Activated CD4-positive, alpha-beta memory T cell treated with anti-CD3 and anti-CD28 coated beads for 36 hours (primary cell): ENCODE results near the gene LPCAT1. TPM values are rescaled to one million over a fixed set of nuclear protein-coding genes. Genes with fewer than 3 reads are reported as not detected.

Experiments used
- CTCF ChIA-PET: fragments of 350-600 bp; sonication (Branson Sonifier 250); formaldehyde crosslinking; loops from one replicate; lab custom pipeline; 2021; ENCODE audit warnings: antibody characterized with exemption, inconsistent platforms; lab: Charles Lee
- POLR2A ChIA-PET: fragments of 350-600 bp; sonication (Branson Sonifier 250); formaldehyde crosslinking; loops from one replicate; lab custom pipeline; 2021; ENCODE audit warnings: antibody characterized with exemption; lab: Charles Lee
- DNase-seq: peaks from one replicate; pipeline ENCODE4 v3.0.0-alpha.2; 2020
- H3K27ac Mint-ChIP-seq: one replicate; pipeline ENCODE4 v1.8.0; 2021; ENCODE audit warnings: mixed read lengths
- H3K27me3 Mint-ChIP-seq: one replicate; pipeline ENCODE4 v1.8.0; 2021; ENCODE audit warnings: mixed read lengths
- H3K36me3 Mint-ChIP-seq: one replicate; pipeline ENCODE4 v1.8.0; 2021; ENCODE audit warnings: mixed read lengths
- H3K4me1 Mint-ChIP-seq: one replicate; pipeline ENCODE4 v1.8.0; 2021; ENCODE audit warnings: low read depth, mixed read lengths
- H3K4me3 Mint-ChIP-seq: one replicate; pipeline ENCODE4 v1.8.0; 2021; ENCODE audit warnings: mild to moderate bottlenecking, mixed read lengths
- H3K9me3 Mint-ChIP-seq: one replicate; pipeline ENCODE4 v1.8.0; 2021; ENCODE audit warnings: mixed read lengths
- intact Hi-C: fragments of 100-400 bp; cut with micrococcal nuclease; formaldehyde crosslinking; loops from one replicate; pipeline ENCODE4 v1.15.1; 2023
- total RNA-seq, 2 experiments: library from RNA; stranded (reverse); gene quantifications; one replicate each; pipeline ENCODE4 v1.2.3, GENCODE V29; 2021

LPCAT1 gene
- total RNA-seq, 2 experiments from 2014 or later, result 48.4 to 51.4 TPM

DNA sequence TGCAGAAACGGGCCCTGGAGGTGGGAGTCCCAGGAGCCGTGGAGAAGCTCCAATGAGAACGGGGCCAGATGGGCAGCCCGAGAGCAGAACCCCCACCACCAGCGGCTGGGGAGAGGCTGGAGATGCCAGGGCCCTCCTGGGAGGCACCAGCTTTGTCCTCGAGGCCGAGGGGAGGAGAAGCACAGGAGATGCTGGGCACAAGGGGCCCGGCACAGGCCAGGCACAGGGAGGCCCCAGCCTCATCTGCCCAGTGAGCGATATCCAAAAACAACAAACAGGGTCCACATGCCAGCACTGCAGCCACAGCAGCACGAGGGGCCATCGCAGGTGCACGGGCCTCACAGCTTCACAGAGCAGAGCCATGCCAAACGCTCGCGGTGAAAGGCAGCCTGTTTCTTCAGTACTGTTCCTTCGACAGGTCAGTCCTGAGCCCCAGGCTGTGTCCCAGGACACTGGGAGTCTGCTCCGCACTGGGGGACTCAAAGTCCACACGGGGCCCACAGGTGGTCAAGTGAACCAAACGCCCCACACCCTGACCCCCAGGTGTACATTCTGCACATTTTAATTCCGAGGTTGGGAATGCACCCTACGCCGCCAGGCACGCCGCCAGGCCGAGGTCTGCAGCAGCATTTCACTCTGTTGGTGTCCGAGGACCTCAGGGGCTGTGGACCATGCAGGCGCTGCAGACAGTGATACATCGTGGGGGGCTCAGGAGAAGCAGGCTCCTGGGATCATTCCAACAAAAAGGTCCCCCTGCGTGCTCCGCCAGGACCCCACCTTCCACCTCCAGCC lies 9.5 kb downstream of the LPCAT1 start:
- Mint-ChIP-seq H3K36me3 (peaks cover 13% of the 10 kb centered on the region), H3K4me1 (peaks cover 23% of the 10 kb centered on the region), H3K4me3 (no peak overlapping the region), H3K9me3 (no peaks in the 10 kb centered on the region), H3K27ac (no peak overlapping the region), H3K27me3 (no peaks in the 10 kb centered on the region)
- intact Hi-C loops, result no loop called here
- ChIA-PET CTCF (no interaction called here), POLR2A (interaction anchor here (0.5 kb wide), 1 partner anchor 17 kb away, joined by 3 read pairs; no protein-coding TSS in a partner anchor)
- DNase-seq, result peak; percentile 7

DNA sequence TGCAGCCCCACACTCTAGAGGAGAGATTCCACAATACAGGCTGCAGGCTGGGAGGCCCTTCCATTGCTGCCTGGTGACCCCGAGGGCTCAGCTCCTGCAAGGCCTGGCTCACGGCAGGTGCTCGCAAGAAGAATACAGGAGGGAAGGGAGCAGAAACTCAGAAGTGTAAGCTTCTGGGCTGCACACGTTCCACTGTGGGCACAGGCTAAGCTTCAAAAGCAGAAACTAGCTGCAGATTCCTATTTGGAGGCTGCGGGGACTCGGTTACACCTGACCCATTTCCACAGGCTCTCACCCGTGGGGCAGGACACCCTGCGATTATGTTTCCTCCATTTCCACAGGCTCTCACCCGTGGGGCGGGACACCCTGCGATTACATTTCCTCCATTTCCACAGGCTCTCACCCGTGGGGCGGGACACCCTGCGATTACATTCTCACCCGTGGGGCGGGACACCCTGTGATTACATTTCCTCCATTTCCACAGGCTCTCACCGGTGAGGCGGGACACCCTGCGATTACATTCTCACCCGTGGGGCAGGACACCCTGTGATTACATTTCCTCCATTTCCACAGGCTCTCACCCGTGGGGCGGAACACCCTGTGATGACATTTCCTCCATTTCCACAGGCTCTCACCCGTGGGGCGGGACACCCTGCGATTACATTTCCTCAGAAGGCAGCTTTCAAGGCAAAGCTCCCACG lies 10.3 kb downstream of the LPCAT1 start:
- no peak overlapping the region for H3K27ac Mint-ChIP-seq
- no peak for DNase-seq
- ChIA-PET POLR2A (interaction anchor here (0.5 kb wide), 1 partner anchor 18 kb away, joined by 3 read pairs; no protein-coding TSS in a partner anchor), CTCF (interaction anchor here (1.1 kb wide), 1 partner anchor 132 kb away, joined by 3 read pairs; no protein-coding TSS in a partner anchor)
- intact Hi-C loops, result no loop called here
- H3K9me3 Mint-ChIP-seq, result no peaks in the 10 kb centered on the region
- no peaks in the 10 kb centered on the region for H3K27me3 Mint-ChIP-seq
- no peak overlapping the region for H3K4me3 Mint-ChIP-seq
- peaks cover 16% of the 10 kb centered on the region for H3K4me1 Mint-ChIP-seq
- H3K36me3 Mint-ChIP-seq, result peaks cover 13% of the 10 kb centered on the region

DNA sequence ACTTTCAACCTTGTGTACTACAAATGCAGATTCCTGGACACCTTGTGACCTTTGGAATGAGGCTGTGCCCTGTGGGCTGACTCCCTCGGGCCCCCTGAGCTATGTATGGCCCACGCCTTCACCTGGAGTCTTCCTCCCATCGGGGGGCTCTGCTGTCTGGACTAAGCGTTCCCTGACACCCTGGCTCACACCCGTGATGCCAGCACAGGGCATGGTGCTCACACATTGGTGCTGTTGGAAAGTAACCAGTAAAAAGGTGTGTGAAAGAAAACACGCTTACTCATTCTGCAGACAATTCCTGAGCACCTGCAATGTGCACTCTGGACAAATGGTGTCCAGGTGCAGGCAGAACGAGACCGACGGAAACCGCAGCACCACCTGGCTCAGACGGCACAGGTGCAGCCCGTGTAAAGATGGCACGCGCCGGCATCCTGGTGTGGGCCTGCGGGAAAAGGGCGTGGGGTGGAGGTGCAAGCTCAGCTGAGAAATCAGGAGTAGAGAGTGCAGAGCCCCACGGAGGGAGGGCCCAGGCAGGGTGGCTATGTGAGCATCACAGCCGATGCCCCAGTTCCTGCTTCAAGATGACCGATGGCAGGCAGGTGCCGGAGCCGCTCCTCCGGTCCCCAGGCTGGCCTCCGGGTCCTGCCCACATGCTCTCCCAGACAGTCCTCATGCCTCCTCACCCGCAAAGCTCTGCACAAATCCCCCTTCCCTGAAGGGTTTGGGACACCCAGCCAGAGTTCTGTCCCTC lies 11.0 kb downstream of the LPCAT1 start:
- ChIA-PET POLR2A (no interaction called here), CTCF (interaction anchor here (1.1 to 1.3 kb wide), 2 partner anchors 68 to 132 kb away, joined by 3 to 4 read pairs; no protein-coding TSS in a partner anchor)
- H3K9me3 Mint-ChIP-seq, result no peaks in the 10 kb centered on the region
- intact Hi-C loops, result no loop called here
- H3K4me1 Mint-ChIP-seq, result peaks cover 20% of the 10 kb centered on the region
- no peak overlapping the region for H3K4me3 Mint-ChIP-seq
- H3K36me3 Mint-ChIP-seq, result peaks cover 11% of the 10 kb centered on the region
- DNase-seq, result no peak
- no peaks in the 10 kb centered on the region for H3K27me3 Mint-ChIP-seq
- no peak overlapping the region for H3K27ac Mint-ChIP-seq

DNA sequence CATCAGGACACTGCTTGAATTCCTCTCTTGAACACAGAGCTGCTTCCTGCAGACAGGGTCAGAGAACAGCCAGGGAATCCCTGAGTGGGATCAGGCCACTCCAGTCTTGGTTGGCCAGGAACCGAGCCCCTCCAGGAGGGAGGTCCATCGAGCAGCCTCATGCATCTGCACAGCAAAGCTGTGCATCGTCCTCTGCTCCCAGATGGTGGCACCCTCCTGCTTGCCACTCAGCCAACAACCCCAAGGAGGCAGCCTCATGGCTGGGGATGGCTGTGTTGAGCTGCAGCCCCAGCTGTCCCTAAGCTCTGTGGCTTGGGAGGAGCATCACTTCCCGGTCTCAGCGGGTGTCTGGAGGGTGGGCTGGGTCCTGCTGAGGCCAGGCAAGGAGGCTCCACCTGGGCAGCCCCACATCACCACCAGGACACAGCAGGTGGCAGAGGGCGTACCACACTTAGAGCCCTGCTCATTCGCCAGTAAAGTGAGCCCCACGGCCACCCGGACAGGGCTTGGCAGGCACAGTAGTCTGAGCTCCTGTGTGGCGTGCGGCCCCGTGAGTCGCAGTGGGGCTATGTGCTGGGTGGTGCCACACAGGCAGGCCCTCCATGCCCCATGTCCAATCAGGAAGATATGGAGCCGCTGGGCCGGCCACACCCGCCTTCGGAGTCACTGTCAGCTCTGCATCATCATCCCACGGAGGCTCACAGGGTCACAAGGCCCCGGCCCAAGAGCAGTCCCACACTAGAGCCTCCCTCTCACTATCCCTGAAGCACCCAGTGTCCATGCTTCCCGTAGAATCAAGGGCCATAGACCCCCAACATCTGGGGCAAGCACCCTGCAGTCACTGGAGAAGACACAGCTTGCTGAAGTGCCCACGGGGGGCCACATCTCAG lies 11.9 kb downstream of the LPCAT1 start:
- Mint-ChIP-seq H3K9me3 (no peaks in the 10 kb centered on the region), H3K4me3 (no peak overlapping the region), H3K36me3 (peaks cover 8% of the 10 kb centered on the region), H3K4me1 (peaks cover 23% of the 10 kb centered on the region), H3K27me3 (no peaks in the 10 kb centered on the region), H3K27ac (no peak overlapping the region)
- intact Hi-C loops, result no loop called here
- ChIA-PET POLR2A (no interaction called here), CTCF (interaction anchor here (1.1 to 1.3 kb wide), 2 partner anchors 69 to 133 kb away, joined by 3 to 4 read pairs; no protein-coding TSS in a partner anchor)
- DNase-seq, result peak; percentile 7

DNA sequence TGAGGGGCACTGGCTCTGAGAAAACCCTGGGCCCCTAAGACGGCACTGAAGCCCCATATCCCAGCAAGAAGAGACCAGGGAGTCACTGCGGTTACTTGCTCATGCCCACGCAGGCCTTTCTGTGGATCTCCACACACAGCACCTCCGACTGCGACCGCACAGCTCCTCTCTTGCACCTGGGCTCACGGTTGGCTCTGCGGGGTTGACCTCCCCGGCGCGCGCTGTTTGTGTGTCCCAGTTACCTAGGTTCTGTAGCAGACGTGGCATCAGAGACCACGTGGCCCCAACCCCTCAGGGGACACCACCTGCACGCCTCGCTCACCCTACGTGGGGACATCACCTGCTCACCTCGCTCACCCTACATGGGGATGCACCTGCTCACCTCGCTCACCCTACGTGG lies 12.7 kb downstream of the LPCAT1 start:
- peak; percentile 6 for DNase-seq

DNA sequence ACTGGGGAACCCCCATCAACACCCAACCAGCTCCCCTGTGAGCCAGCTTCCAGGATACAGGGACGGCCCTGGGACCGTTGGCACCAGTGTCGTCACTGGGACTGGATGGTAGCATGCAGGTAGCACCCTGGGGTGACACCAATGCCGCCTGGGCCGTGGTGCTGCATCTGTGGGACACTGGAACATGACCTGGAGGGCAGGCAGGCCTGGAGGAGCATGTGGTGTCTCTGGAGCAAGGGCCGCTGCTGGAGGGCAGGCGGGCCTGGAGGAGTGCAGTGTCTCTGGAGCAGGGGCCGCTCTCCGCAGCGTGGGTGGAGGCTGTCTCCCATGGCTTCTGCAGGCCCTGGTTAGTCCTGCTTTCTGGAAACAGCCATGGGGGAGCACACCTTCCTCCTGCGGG lies 13.1 kb downstream of the LPCAT1 start:
- Mint-ChIP-seq H3K27me3 (no peaks in the 10 kb centered on the region), H3K4me1 (peaks cover 15% of the 10 kb centered on the region), H3K36me3 (peaks cover 8% of the 10 kb centered on the region), H3K4me3 (no peak overlapping the region), H3K9me3 (no peaks in the 10 kb centered on the region), H3K27ac (no peak overlapping the region)
- peak; percentile 7 for DNase-seq
- POLR2A ChIA-PET, result no interaction called here
- CTCF ChIA-PET, result no interaction called here
- intact Hi-C loops, result no loop called here

More for the DNA sequence above, 12.7 kb downstream of the LPCAT1 start:
- no peak overlapping the region for H3K27ac Mint-ChIP-seq
- H3K4me3 Mint-ChIP-seq, result no peak overlapping the region
- H3K27me3 Mint-ChIP-seq, result no peaks in the 10 kb centered on the region
- H3K9me3 Mint-ChIP-seq, result no peaks in the 10 kb centered on the region
- ChIA-PET CTCF (no interaction called here), POLR2A (no interaction called here)
- peaks cover 8% of the 10 kb centered on the region for H3K36me3 Mint-ChIP-seq
- intact Hi-C loops, result no loop called here
- H3K4me1 Mint-ChIP-seq, result peaks cover 17% of the 10 kb centered on the region

DNA sequence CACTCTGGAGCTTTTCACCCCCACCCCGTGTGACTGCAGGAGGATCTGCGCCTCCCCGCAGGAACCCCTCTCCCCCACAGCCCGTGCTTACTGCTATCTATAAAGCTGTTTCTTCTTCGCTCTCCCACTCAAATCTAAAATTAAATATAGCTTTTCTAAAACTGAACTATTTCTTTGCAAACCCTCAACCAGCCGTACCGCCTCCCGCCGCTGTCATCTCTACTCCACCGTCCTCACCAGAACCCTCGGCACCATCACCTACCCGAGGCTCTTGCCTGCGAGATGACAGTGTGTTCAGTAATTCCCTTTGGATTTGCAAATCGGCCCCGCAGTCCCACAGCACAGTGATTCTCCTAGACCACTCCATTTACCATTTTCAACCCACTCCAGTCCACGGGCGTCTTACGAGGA lies 13.6 kb downstream of the LPCAT1 start:
- no peaks in the 10 kb centered on the region for H3K27me3 Mint-ChIP-seq
- no peaks in the 10 kb centered on the region for H3K9me3 Mint-ChIP-seq
- DNase-seq, result peak; percentile 5
- H3K4me1 Mint-ChIP-seq, result peaks cover 17% of the 10 kb centered on the region
- no peak overlapping the region for H3K27ac Mint-ChIP-seq
- H3K36me3 Mint-ChIP-seq, result peaks cover 8% of the 10 kb centered on the region
- POLR2A ChIA-PET, result no interaction called here
- CTCF ChIA-PET, result no interaction called here
- intact Hi-C loops, result no loop called here
- no peak overlapping the region for H3K4me3 Mint-ChIP-seq

DNA sequence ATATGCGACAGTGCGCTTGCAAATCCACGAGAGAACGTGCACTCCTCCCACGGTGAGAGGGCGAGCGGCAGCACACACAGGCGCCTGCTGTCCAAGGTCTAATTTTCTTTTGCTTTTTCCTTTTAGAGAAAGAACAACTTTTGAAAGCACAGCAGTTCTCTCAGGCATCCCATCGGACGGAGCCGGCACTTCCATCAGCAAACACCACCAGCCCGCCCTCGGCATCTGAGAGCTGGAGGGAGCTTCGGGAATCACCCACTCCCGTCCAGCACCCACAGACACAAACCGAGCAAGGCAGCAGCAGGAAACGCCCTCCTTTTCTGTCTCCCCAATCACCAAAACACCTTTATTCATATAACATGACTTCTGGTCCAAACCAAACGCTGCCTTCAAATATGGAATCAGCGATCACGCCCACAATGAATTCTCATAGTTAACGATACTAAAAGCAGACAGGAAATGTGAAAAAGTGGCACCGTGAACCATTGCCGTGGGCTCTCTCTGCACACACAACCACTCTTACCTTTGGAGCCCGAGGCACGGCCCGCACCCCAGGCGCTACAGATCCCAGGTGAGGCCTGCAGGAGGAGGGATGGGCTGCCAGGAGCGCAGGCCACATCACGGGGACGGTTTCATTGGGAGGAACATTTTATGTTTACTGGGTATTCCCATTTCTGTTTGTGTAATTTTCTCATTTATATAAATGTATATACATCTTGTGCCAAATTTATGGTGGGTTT lies 14.2 kb downstream of the LPCAT1 start:
- H3K4me3 Mint-ChIP-seq, result no peak overlapping the region
- intact Hi-C loops, result no loop called here
- H3K9me3 Mint-ChIP-seq, result no peaks in the 10 kb centered on the region
- no peak for DNase-seq
- CTCF ChIA-PET, result no interaction called here
- H3K36me3 Mint-ChIP-seq, result peaks cover 8% of the 10 kb centered on the region
- H3K27ac Mint-ChIP-seq, result no peak overlapping the region
- POLR2A ChIA-PET, result no interaction called here
- peaks cover 17% of the 10 kb centered on the region for H3K4me1 Mint-ChIP-seq
- no peaks in the 10 kb centered on the region for H3K27me3 Mint-ChIP-seq

DNA sequence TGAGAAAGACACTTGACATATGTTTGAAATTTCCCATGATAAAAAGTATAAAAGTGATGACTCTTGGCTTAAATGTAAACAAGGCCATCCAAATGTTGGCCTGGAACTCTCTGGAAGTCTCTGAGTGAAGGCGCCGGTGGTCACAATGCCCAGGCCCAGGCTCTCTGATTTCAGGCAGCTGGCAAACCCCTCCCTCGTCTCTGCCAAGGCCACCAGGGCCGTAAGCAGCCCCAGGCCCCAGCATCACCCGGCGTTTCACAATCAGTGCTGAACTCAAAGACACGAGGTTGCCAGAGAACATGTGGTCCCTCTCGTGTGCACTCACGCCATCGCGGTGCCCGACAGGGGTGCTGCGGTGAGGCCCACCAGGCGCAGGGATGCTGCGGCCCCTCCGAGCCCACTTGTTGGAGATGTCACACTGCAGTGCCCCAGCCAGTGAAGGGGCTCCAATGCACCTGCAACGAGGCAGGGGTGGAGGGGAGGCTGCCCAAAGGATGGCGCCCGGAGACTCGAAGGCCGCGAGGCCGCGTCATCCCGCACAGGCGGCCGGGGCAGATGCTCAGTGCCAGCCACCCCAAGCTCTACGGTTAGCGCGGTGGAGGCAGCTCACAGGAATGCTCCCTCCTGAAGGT lies 15.0 kb downstream of the LPCAT1 start:
- H3K27me3 Mint-ChIP-seq, result no peaks in the 10 kb centered on the region
- POLR2A ChIA-PET, result no interaction called here
- H3K4me3 Mint-ChIP-seq, result no peak overlapping the region
- CTCF ChIA-PET, result no interaction called here
- H3K4me1 Mint-ChIP-seq, result peaks cover 22% of the 10 kb centered on the region
- DNase-seq, result no peak
- peaks cover 8% of the 10 kb centered on the region for H3K36me3 Mint-ChIP-seq
- intact Hi-C loops, result no loop called here
- no peaks in the 10 kb centered on the region for H3K9me3 Mint-ChIP-seq
- H3K27ac Mint-ChIP-seq, result no peak overlapping the region

DNA sequence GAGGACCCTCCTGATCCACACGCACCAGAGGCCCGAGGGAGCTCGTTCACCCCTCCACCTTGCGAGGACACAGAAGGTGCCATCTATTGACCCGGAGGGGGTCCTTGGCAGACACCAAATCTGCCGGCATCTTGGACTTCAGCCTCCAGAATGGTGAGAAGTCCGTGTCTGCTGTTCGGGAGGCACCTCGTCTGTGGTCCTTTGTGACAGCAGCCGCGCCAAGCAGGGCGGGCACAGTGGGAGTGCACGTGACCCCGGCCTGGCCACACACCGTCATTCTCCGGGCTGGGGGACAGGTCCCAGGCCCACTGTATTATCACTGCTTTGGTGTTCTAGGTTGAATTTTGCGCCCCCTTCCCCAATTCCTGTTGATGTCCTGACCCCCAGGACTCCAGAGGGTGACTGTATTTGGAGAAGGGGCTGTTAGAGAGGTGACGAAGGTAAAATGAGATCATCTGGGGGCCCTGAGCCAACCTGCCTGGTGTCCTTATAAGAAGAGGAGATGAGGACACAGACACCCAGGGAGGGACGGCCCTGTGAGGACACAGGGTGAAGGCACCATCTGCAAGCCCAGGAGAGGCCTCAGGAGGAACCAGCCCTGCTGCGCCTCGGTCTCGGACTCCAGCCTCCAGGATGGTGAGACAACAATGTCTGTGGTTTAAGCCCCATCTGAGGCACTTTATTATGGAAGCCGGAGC lies 15.7 kb downstream of the LPCAT1 start:
- no peaks in the 10 kb centered on the region for H3K27me3 Mint-ChIP-seq
- POLR2A ChIA-PET, result no interaction called here
- intact Hi-C loops, result no loop called here
- H3K4me3 Mint-ChIP-seq, result no peak overlapping the region
- CTCF ChIA-PET, result no interaction called here
- H3K9me3 Mint-ChIP-seq, result no peaks in the 10 kb centered on the region
- H3K4me1 Mint-ChIP-seq, result peaks cover 29% of the 10 kb centered on the region
- no peak for DNase-seq
- no peak overlapping the region for H3K27ac Mint-ChIP-seq
- H3K36me3 Mint-ChIP-seq, result peaks cover 8% of the 10 kb centered on the region
